GM10248 (cell line): Measurements from ENCODE around the gene ZNF521.

ENCODE experiments used
- CTCF ChIA-PET: fragments of 300-600 bp; sonication (Branson Sonifier 250); formaldehyde crosslinking; extraction: SDS; loops from one replicate; lab custom pipeline; 2021; ENCODE audit warnings: antibody characterized with exemption; lab: Yijun Ruan, JAX
- POLR2A ChIA-PET: fragments of 350-650 bp; sonication (Branson Sonifier 250); formaldehyde crosslinking; extraction: SDS; loops from one replicate; lab custom pipeline; 2020; ENCODE audit warnings: antibody characterized with exemption; lab: Yijun Ruan, JAX
- DNase-seq: peaks from one replicate; pipeline ENCODE4 v3.0.0; 2012; ENCODE audit errors: extremely low spot score
- CTCF ChIP-seq: IDR thresholded peaks from 2 replicates; pipeline ENCODE4 v1.5.1; 2012; ENCODE audit warnings: mild to moderate bottlenecking, low read depth; ENCODE audit errors: extremely low read depth, missing control alignments, control extremely low read depth

The ZNF521 gene

GRCh38 chr18:25223899-25224886 lies 127.8 kb downstream of the ZNF521 start:
- POLR2A ChIA-PET: no interaction called here
- DNase-seq: no peak
- CTCF ChIA-PET: interaction anchor here (1.7 kb wide), 1 partner anchor 15 kb away, joined by 4 read pairs; no protein-coding TSS in a partner anchor
- no peak for TF ChIP-seq CTCF

- TF ChIP-seq CTCF: no peak
- no peak for DNase-seq
- ChIA-PET POLR2A (no interaction called here), CTCF (no interaction called here)
Observed at GRCh38 chr18:25223211-25223610, 128.8 kb downstream of the ZNF521 start.

- TF ChIP-seq CTCF: no peak
- DNase-seq: no peak
- ChIA-PET CTCF (no interaction called here), POLR2A (no interaction called here)
Observed at GRCh38 chr18:25222648-25223047, 129.3 kb downstream of the ZNF521 start.

- POLR2A ChIA-PET: no interaction called here
- TF ChIP-seq CTCF: no peak
- no peak for DNase-seq
- CTCF ChIA-PET: no interaction called here
Observed at GRCh38 chr18:25210622-25211021, 141.3 kb downstream of the ZNF521 start.

GRCh38 chr18:25192065-25192464 lies 159.9 kb downstream of the ZNF521 start:
- ChIA-PET CTCF (no interaction called here), POLR2A (no interaction called here)
- DNase-seq: no peak
- no peak for TF ChIP-seq CTCF

- ChIA-PET CTCF (interaction anchor here (1.0 kb wide), 1 partner anchor 13 kb away, joined by 3 read pairs; no protein-coding TSS in a partner anchor), POLR2A (no interaction called here)
- no peak for TF ChIP-seq CTCF
- DNase-seq: no peak
Observed at GRCh38 chr18:25190472-25190871, 161.5 kb downstream of the ZNF521 start.
